H1 (cell line): ENCODE data around the gene KRT17. TPM values are rescaled to one million over a fixed set of nuclear protein-coding genes. Genes with fewer than 3 reads are reported as not detected.

Experiments
- CTCF ChIA-PET: fragments of 300-600 bp; sonication (Branson Sonifier 250); formaldehyde crosslinking; loops from one replicate; lab custom pipeline; 2021; ENCODE audit not compliant: partially characterized antibody; lab: Charles Lee
- POLR2A ChIA-PET: fragments of 300-600 bp; sonication (Branson Sonifier 250); formaldehyde crosslinking; loops from one replicate; lab custom pipeline; 2021; ENCODE audit warnings: inconsistent platforms; ENCODE audit not compliant: partially characterized antibody; lab: Charles Lee
- DNase-seq, 2 experiments: peaks; one replicate each; pipeline versions ENCODE4 v3.0.0 to v3.0.0-alpha.2; 2010 to 2022; ENCODE audit warnings: low spot score in 2 of 2, low read depth in 1 of 2, mixed read lengths in 1 of 2
- FAIRE-seq: peaks from 2 replicates; lab custom pipeline; 2011; peaks lifted over from hg19 to GRCh38; lab: Jason Lieb, UNC
- H2AFZ ChIP-seq: 2 replicates; pipeline ENCODE4 v1.8.1; 2012; ENCODE audit warnings: low read length, inconsistent platforms
- H2AK5ac ChIP-seq: 2 replicates; pipeline ENCODE4 v1.6.1; 2013; ENCODE audit warnings: low read depth, low read length
- H2BK120ac ChIP-seq: replicated peaks from 2 replicates; pipeline ENCODE3; 2013; ENCODE audit warnings: low read depth, low read length, inconsistent platforms
- H2BK12ac ChIP-seq: 2 replicates; pipeline ENCODE4 v1.6.1; 2013; ENCODE audit warnings: low read depth, low read length
- H2BK15ac ChIP-seq: 2 replicates; pipeline ENCODE4 v1.6.1; 2013; ENCODE audit warnings: low read length
- H2BK20ac ChIP-seq: 2 replicates; pipeline ENCODE4 v1.6.1; 2013; ENCODE audit warnings: low read length
- H2BK5ac ChIP-seq: 2 replicates; pipeline ENCODE4 v1.6.1; 2013; ENCODE audit warnings: low read depth, low read length
- H3K14ac ChIP-seq: 2 replicates; pipeline ENCODE4 v1.6.1; 2013; ENCODE audit warnings: inconsistent platforms; ENCODE audit not compliant: insufficient read length
- H3K18ac ChIP-seq: 2 replicates; pipeline ENCODE4 v1.6.1; 2013; ENCODE audit warnings: low read length; ENCODE audit errors: extremely low read depth
- H3K23ac ChIP-seq: 2 replicates; pipeline ENCODE4 v1.6.1; 2013; ENCODE audit warnings: inconsistent platforms; ENCODE audit not compliant: insufficient read length
- H3K23me2 ChIP-seq: 2 replicates; pipeline ENCODE4 v1.6.1; 2013; ENCODE audit warnings: low read depth, low read length
- H3K27ac ChIP-seq: 2 replicates; pipeline ENCODE4 v1.6.1; 2011; ENCODE audit warnings: low read depth, low read length, inconsistent platforms
- H3K27me3 ChIP-seq, 4 experiments: replicated peaks in 1 of 4; 1 replicate in 1 of 4; 2 replicates in 3 of 4; pipeline versions ENCODE4 v1.6.1 to v1.8.1; 2011 to 2013; ENCODE audit warnings: low read length in 3 of 4, mild to moderate bottlenecking in 3 of 4, inconsistent platforms in 2 of 4, mixed read lengths in 2 of 4, moderate library complexity in 1 of 4; ENCODE audit not compliant: control insufficient read depth in 3 of 4, insufficient read depth in 3 of 4; ENCODE audit errors: extremely low read depth in 1 of 4
- H3K36me3 ChIP-seq, 4 experiments: 2 replicates each; pipeline versions ENCODE4 v1.6.1 to v1.8.1; 2011 to 2013; ENCODE audit warnings: mild to moderate bottlenecking in 4 of 4, low read length in 3 of 4, moderate library complexity in 2 of 4, control low read depth in 1 of 4, inconsistent platforms in 1 of 4; ENCODE audit not compliant: insufficient read depth in 4 of 4, control insufficient read depth in 2 of 4
- H3K4ac ChIP-seq: replicated peaks from 2 replicates; pipeline ENCODE3; 2013; ENCODE audit warnings: low read length, low read depth, mixed read lengths, inconsistent platforms; ENCODE audit not compliant: insufficient read length
- H3K4me1 ChIP-seq, 4 experiments: replicated peaks in 1 of 4; 1 replicate in 1 of 4; 2 replicates in 3 of 4; pipeline versions ENCODE4 v1.6.1 to v1.8.1; 2011 to 2013; ENCODE audit warnings: low read length in 3 of 4, inconsistent platforms in 2 of 4, mixed read lengths in 1 of 4; ENCODE audit not compliant: insufficient read depth in 4 of 4, control insufficient read depth in 3 of 4
- H3K4me2 ChIP-seq, 2 experiments: 2 replicates each; pipeline versions ENCODE4 v1.6.1 to v1.8.1; 2011 to 2013; ENCODE audit warnings: low read depth in 2 of 2, low read length in 2 of 2, control low read depth in 1 of 2, inconsistent platforms in 1 of 2, mild to moderate bottlenecking in 1 of 2; ENCODE audit not compliant: insufficient read depth in 1 of 2
- H3K4me3 ChIP-seq, 4 experiments: fragments of 200-600, 300-600 bp in 1 of 4; sonication (generic), shearing (Covaris generic), sonication (Bioruptor Twin) in 1 of 4; 2 replicates each; pipeline versions ENCODE4 v1.5.1 to v1.8.1; 2011 to 2016; ENCODE audit warnings: low read length in 4 of 4, low read depth in 3 of 4, control low read depth in 2 of 4, inconsistent platforms in 2 of 4, mild to moderate bottlenecking in 2 of 4, mixed read lengths in 1 of 4, moderate library complexity in 1 of 4; ENCODE audit not compliant: insufficient read depth in 2 of 4; ENCODE audit errors: extremely low read depth in 1 of 4
- H3K56ac ChIP-seq: replicated peaks from 2 replicates; pipeline ENCODE3; 2013; ENCODE audit warnings: low read depth, mild to moderate bottlenecking, mixed read lengths, low read length, inconsistent platforms; ENCODE audit not compliant: insufficient read length
- H3K79me1 ChIP-seq: 2 replicates; pipeline ENCODE4 v1.6.1; 2013; ENCODE audit warnings: low read depth, low read length, control low read depth
- H3K79me2 ChIP-seq, 2 experiments: 2 replicates each; pipeline versions ENCODE4 v1.6.1 to v1.8.1; 2012 to 2013; ENCODE audit warnings: low read length in 2 of 2, mild to moderate bottlenecking in 2 of 2, inconsistent platforms in 1 of 2; ENCODE audit not compliant: insufficient read depth in 2 of 2, control insufficient read depth in 1 of 2
- H3K9ac ChIP-seq, 4 experiments: replicated peaks in 1 of 4; 1 replicate in 1 of 4; 2 replicates in 3 of 4; pipeline versions ENCODE4 v1.6.1 to v1.8.1; 2011 to 2013; ENCODE audit warnings: low read depth in 3 of 4, low read length in 3 of 4, control low read depth in 2 of 4, mild to moderate bottlenecking in 2 of 4, moderate library complexity in 2 of 4, inconsistent platforms in 1 of 4; ENCODE audit errors: extremely low read depth in 1 of 4
- H3K9me3 ChIP-seq, 2 experiments: 2 replicates each; pipeline versions ENCODE4 v1.6.1 to v1.8.1; 2012 to 2013; ENCODE audit warnings: mild to moderate bottlenecking in 2 of 2, moderate library complexity in 2 of 2, control low read depth in 1 of 2, inconsistent platforms in 1 of 2, low read depth in 1 of 2, low read length in 1 of 2, mixed read lengths in 1 of 2; ENCODE audit not compliant: insufficient read depth in 2 of 2
- H4K20me1 ChIP-seq, 2 experiments: replicated peaks in 1 of 2; 2 replicates each; pipeline versions ENCODE3 to v1.8.1; 2011 to 2013; ENCODE audit warnings: inconsistent platforms in 2 of 2, low read length in 2 of 2, mild to moderate bottlenecking in 1 of 2; ENCODE audit not compliant: insufficient read depth in 2 of 2, control insufficient read depth in 1 of 2
- H4K5ac ChIP-seq: 2 replicates; pipeline ENCODE4 v1.6.1; 2013; ENCODE audit warnings: low read length, low read depth, mixed read lengths, inconsistent platforms; ENCODE audit not compliant: insufficient read length
- H4K8ac ChIP-seq: 2 replicates; pipeline ENCODE4 v1.8.0; 2013; ENCODE audit warnings: mild to moderate bottlenecking, moderate library complexity, low read length, inconsistent platforms; ENCODE audit not compliant: insufficient read depth; ENCODE audit errors: extremely low read depth
- H4K91ac ChIP-seq: replicated peaks from 2 replicates; pipeline ENCODE3; 2013; ENCODE audit warnings: low read length, mixed read lengths, inconsistent platforms; ENCODE audit not compliant: insufficient read length
- ATF3 ChIP-seq: IDR thresholded peaks from 2 replicates; pipeline ENCODE4 v1.6.1; 2011; ENCODE audit warnings: low read depth, mild to moderate bottlenecking, low read length; ENCODE audit not compliant: insufficient read depth
- CBX8 ChIP-seq: fragments of 300-800, 300-1000 bp; sonication (generic); IDR thresholded peaks from 2 replicates; pipeline ENCODE4 v1.7.1; 2016; ENCODE audit warnings: low read depth, low read length, borderline replicate concordance
- HDAC6 ChIP-seq: IDR thresholded peaks from one replicate; pipeline ENCODE4 v1.7.1; 2012; ENCODE audit warnings: low read depth, mild to moderate bottlenecking, inconsistent platforms, low read length, moderate library complexity
- JUN ChIP-seq: IDR thresholded peaks from 2 replicates; pipeline ENCODE4 v1.6.1; 2011; ENCODE audit warnings: low read depth, mild to moderate bottlenecking, improper control_type of control experiment, low read length
- KDM4A ChIP-seq: IDR thresholded peaks from one replicate; pipeline ENCODE4 v1.7.1; 2012; ENCODE audit warnings: low read depth, mild to moderate bottlenecking, moderate library complexity, low read length, inconsistent platforms; ENCODE audit not compliant: severe bottlenecking
- MAFK ChIP-seq: IDR thresholded peaks from 2 replicates; pipeline ENCODE4 v1.6.1; 2012; ENCODE audit warnings: low read depth, mild to moderate bottlenecking, improper control_type of control experiment, low read length
- POLR2AphosphoS5 ChIP-seq: IDR thresholded peaks from 2 replicates; pipeline ENCODE4 v1.6.1; 2011; ENCODE audit warnings: low read depth, low read length
- RNF2 ChIP-seq: fragments of 200-900, 300-1000 bp; sonication (generic); IDR thresholded peaks from 2 replicates; pipeline ENCODE4 v1.7.1; 2016; ENCODE audit warnings: borderline replicate concordance, low read depth, mild to moderate bottlenecking, antibody characterized with exemption, low read length; ENCODE audit not compliant: poor library complexity, severe bottlenecking; ENCODE audit errors: missing control alignments
- RXRA ChIP-seq: IDR thresholded peaks from 2 replicates; pipeline ENCODE4 v1.6.1; 2011; ENCODE audit warnings: low read depth, mild to moderate bottlenecking, low read length, moderate library complexity; ENCODE audit not compliant: insufficient read depth
- SIX5 ChIP-seq: IDR thresholded peaks from 2 replicates; pipeline ENCODE4 v1.6.1; 2011; ENCODE audit warnings: mild to moderate bottlenecking, low read depth, low read length
- SP4 ChIP-seq: IDR thresholded peaks from 2 replicates; pipeline ENCODE4 v1.6.1; 2012; ENCODE audit warnings: low read length, inconsistent platforms
- SRF ChIP-seq: IDR thresholded peaks from 2 replicates; pipeline ENCODE4 v1.6.1; 2011; ENCODE audit warnings: mild to moderate bottlenecking, low read depth, low read length, moderate library complexity
- TAF7 ChIP-seq: optimal IDR thresholded peaks from 2 replicates; pipeline ENCODE3; 2011; ENCODE audit warnings: low read depth, mild to moderate bottlenecking, inconsistent platforms, low read length, moderate library complexity, borderline replicate concordance
- YY1 ChIP-seq: IDR thresholded peaks from 2 replicates; pipeline ENCODE4 v1.6.1; 2011; ENCODE audit warnings: low read depth, mild to moderate bottlenecking, low read length
- WGBS, 2 experiments: shearing (Covaris generic) in 1 of 2; methylation state at CpG; one replicate each; pipeline versions ENCODE4 v1.1.6 to v1.1.7; 2013 to 2015; ENCODE audit warnings: low lambda C conversion rate in 2 of 2, mixed read lengths in 2 of 2, inconsistent platforms in 1 of 2, low coverage in 1 of 2, missing lambda C conversion rate in 1 of 2; ENCODE audit not compliant: insufficient replicate concordance in 2 of 2, insufficient coverage in 1 of 2, insufficient read length in 1 of 2; ENCODE audit errors: extremely low coverage in 1 of 2, missing lambda C conversion rate in 1 of 2; 5-methylcytosine and 5-hydroxymethylcytosine counted together
- polyA plus RNA-seq, 7 experiments: library from polyadenylated mRNA; depleted of rRNA in 3 of 7; stranded (reverse) in 5 of 7; unstranded in 2 of 7; fragments of >200 nt in 5 of 7; fragments of 200-250 nt in 2 of 7; gene quantifications; 1 replicate in 5 of 7; 2 replicates in 1 of 7; 4 replicates in 1 of 7; pipeline versions ENCODE4 v1.2.1 to v1.2.3, GENCODE V29; 2011 to 2013; ENCODE audit warnings: missing spikeins in 2 of 7, mixed read lengths in 2 of 7
- total RNA-seq: library from RNA; stranded (reverse); fragmentation: NEBNext Ultra II Directional; extraction: Animal tissue kit (Norgen Biotek cat#: 25700); gene quantifications from 2 replicates; pipeline ENCODE4 v1.2.1, GENCODE V29; 2021

The KRT17 gene
- total and polyA plus RNA-seq, 2 of the 8 experiments (the other 6 are each of a cell fraction or from before 2014, with no cell fraction given): 0.50 to 0.95 TPM

- Histone ChIP-seq H2BK15ac (no peak overlapping the region), H3K27me3 (no peaks in the 10 kb centered on the region), H4K20me1 (no peaks in the 10 kb centered on the region), H3K4me3 (no peak overlapping the region), H4K91ac (no peak overlapping the region), H3K23ac (no peak overlapping the region), H3K79me1 (no peaks in the 10 kb centered on the region), H4K5ac (no peak overlapping the region), H3K18ac (no peak overlapping the region), H2BK5ac (no peak overlapping the region), H3K9ac (no peak overlapping the region), H3K4me2 (no peak overlapping the region), H2BK20ac (no peak overlapping the region), H3K23me2 (no peaks in the 10 kb centered on the region), H2BK12ac (no peak overlapping the region), H2AK5ac (no peak overlapping the region), H3K14ac (no peak overlapping the region), H3K79me2 (no peaks in the 10 kb centered on the region), H3K56ac (no peak overlapping the region), H2BK120ac (no peak overlapping the region), H3K36me3 (no peaks in the 10 kb centered on the region), H4K8ac (no peak overlapping the region), H2AFZ (no peak overlapping the region), H3K4ac (no peak overlapping the region), H3K4me1 (peaks cover 2 to 17% (median 6%) of the 10 kb centered on the region in 4 experiments), H3K9me3 (no peaks in the 10 kb centered on the region; a peak in 1 of 4 replicates), H3K27ac (no peak overlapping the region)
- FAIRE-seq: no peak
- ChIA-PET POLR2A (interaction anchor here (3.2 kb wide), 1 partner anchor 17 kb away, joined by 24 read pairs; the partner anchor contains the start of gene EIF1), CTCF (interaction anchor here (0.6 to 1.4 kb wide), 2 partner anchors 24 to 769 kb away, joined by 3 read pairs; no protein-coding TSS in a partner anchor)
- 93% methylated on average over 7 of the region's 7 CpGs; no CpG with 5 or more reads in 1 of the 2 experiments for WGBS, 2 experiments
- no peak for DNase-seq
- TF ChIP-seq SRF (no peak), RNF2 (no peak), SIX5 (no peak), RXRA (no peak), CBX8 (no peak), POLR2AphosphoS5 (no peak), KDM4A (no peak), MAFK (no peak), HDAC6 (no peak), ATF3 (no peak), JUN (no peak), SP4 (no peak), YY1 (no peak), TAF7 (no peak)
Observed at GRCh38 chr17:41672153-41672552, 47.8 kb upstream of the KRT17 start.
